ENCODE results near the gene ABCB6.

ABCB6 gene

GRCh38 chr2:219186754-219187456 lies 31.9 kb downstream of the ABCB6 start:
- DNase-seq: no peak

GRCh38 chr2:219184121-219184520 lies 34.6 kb downstream of the ABCB6 start:
- no peak for DNase-seq

- DNase-seq: no peak
Observed at GRCh38 chr2:219183151-219183772, 35.5 kb downstream of the ABCB6 start.

DNA sequence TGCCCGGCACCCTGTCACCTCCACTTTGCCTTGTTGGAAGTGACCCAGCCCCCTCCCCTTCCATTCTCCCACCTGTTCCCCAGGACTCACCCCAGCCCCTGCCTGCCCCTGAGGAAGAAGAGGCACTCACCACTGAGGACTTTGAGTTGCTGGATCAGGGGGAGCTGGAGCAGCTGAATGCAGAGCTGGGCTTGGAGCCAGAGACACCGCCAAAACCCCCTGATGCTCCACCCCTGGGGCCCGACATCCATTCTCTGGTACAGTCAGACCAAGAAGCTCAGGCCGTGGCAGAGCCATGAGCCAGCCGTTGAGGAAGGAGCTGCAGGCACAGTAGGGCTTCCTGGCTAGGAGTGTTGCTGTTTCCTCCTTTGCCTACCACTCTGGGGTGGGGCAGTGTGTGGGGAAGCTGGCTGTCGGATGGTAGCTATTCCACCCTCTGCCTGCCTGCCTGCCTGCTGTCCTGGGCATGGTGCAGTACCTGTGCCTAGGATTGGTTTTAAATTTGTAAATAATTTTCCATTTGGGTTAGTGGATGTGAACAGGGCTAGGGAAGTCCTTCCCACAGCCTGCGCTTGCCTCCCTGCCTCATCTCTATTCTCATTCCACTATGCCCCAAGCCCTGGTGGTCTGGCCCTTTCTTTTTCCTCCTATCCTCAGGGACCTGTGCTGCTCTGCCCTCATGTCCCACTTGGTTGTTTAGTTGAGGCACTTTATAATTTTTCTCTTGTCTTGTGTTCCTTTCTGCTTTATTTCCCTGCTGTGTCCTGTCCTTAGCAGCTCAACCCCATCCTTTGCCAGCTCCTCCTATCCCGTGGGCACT lies 36.2 kb downstream of the ABCB6 start:
- DNase-seq: no peak

DNA sequence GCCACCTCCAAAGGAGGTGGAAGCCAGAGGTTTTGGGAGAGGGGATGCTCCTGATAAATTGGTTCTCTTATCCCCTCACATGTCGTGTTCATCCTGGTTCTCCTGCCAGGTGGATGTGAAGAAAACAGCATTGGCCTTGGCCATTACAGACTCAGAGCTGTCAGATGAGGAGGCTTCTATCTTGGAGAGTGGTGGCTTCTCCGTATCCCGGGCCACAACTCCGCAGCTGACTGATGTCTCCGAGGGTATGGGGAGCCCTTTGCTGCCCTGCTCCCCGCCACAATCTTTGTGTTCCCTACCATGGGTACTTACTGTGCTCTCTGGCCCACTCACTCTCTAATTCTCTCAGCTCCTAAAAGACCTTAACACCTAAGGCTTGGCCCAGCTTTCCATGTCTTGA lies 37.2 kb downstream of the ABCB6 start:
- no peak for DNase-seq

DNA sequence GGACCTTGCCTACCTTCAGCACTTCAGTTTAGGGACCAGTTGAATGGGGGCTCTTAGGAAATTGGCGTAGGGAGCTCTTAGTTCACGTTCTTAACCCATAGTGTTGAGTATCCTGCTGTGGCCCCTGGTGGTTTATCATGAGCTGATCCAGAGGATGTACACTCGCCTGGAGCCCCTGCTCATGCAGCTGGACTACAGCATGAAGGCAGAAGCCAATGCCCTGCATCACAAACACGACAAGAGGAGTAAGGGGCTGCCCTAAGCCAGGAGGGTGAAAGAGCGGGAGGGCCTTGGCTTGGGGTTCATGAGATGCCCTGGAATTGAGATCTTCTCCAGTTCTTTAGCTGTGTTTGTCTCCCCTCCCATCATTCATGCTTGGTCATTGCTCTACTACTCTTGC lies 37.8 kb downstream of the ABCB6 start:
- DNase-seq: no peak

DNA sequence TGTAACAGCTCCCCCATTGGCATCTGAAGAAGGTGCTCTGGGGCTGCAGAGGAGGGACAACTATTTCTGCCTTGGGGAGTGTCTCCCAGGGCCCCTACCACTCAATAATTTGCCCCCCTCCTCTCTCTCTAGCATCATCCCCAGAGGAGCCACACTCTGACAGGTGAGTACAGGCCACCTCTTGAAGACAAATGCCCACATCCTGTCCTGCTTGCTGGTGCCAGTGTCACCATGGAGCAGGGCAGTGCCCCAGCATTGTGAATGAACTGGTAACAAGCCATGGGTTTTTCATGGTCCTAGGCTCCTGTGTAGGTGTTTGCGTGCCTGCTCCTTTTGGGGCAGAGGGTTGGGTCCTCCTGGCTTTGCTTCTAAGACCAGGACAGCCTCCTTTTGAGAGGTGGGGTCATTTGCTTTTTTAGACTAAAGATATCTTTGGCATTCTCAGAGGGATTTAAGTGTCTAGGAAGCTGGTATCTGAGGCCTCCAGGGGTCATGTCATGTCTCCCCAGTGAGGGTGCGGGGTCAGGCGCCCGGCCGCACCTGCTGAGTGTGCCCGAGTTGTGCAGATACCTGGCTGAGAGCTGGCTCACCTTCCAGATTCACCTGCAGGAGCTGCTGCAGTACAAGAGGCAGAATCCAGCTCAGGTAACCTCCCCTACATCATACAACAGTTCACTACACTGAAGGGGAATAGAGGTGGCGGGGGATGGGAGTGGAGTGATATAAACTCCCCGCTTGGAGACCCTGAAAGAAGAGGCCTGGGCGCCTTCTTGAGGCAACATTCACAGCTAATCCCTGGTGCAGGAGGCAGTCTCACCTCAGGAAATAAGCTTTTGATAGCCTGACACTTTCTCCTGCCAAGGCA lies 38.9 kb downstream of the ABCB6 start:
- no peak for DNase-seq

- DNase-seq: peak; percentile 75
Observed at GRCh38 chr2:219178377-219179175, 40.2 kb downstream of the ABCB6 start.

GRCh38 chr2:219177552-219178376 lies 41.0 kb downstream of the ABCB6 start, which contains the start of gene RETREG2:
RETREG2 (plus strand) TSS chr2:219178275; CDS start chr2:219178353, 78 bp downstream.
- peak; percentile 96 for DNase-seq

- DNase-seq: peak; percentile 94
Observed at GRCh38 chr2:219176818-219177551, 41.8 kb downstream of the ABCB6 start, which contains the start of gene CNPPD1. CNPPD1 (minus strand) TSS chr2:219176925; CDS start chr2:219176828, 97 bp downstream.

- DNase-seq: no peak
Observed at GRCh38 chr2:219175928-219176817, 42.6 kb downstream of the ABCB6 start.

DNA sequence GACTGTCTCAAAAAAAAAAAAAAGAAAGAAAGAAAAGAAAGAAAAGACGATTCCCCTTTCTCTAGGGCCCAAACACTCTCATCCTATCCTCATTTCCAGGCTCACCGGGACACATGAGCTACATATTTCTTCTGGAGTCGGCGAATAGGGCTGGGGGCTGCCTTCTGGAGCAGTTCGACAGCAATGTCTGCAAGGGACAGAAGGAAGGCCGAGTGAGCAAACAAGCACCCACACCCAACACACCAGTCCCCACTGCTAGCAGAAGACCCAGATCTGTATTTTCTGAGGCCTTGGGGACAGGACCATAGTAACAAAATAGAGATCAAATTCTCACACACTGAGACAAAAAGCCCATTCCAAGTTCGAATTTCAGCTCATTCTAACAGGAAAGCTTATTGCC lies 43.3 kb downstream of the ABCB6 start:
- no peak for DNase-seq

DNA sequence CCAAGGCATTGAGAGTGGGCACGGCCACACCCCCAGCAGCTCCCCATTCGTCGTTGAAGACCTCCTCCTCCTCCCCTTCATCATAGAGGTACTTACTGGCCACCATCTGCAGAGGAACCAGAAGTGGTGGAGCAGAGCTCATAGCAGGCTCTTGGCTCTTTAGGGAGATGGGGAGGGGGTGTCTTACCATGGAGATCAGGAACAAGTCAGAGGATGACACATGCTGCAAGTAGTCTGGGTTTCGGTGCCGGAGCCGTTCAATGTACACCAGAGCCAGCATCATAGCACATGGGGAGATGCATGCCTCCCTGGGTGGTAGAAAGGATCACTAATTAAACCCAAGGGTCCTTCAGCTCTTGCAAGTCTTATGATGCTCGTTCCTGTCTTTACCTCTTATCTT lies 44.0 kb downstream of the ABCB6 start:
- DNase-seq: no peak

- DNase-seq: no peak
Observed at GRCh38 chr2:219174146-219174545, 44.6 kb downstream of the ABCB6 start.

GRCh38 chr2:219173176-219173575 lies 45.6 kb downstream of the ABCB6 start:
- DNase-seq: no peak

DNA sequence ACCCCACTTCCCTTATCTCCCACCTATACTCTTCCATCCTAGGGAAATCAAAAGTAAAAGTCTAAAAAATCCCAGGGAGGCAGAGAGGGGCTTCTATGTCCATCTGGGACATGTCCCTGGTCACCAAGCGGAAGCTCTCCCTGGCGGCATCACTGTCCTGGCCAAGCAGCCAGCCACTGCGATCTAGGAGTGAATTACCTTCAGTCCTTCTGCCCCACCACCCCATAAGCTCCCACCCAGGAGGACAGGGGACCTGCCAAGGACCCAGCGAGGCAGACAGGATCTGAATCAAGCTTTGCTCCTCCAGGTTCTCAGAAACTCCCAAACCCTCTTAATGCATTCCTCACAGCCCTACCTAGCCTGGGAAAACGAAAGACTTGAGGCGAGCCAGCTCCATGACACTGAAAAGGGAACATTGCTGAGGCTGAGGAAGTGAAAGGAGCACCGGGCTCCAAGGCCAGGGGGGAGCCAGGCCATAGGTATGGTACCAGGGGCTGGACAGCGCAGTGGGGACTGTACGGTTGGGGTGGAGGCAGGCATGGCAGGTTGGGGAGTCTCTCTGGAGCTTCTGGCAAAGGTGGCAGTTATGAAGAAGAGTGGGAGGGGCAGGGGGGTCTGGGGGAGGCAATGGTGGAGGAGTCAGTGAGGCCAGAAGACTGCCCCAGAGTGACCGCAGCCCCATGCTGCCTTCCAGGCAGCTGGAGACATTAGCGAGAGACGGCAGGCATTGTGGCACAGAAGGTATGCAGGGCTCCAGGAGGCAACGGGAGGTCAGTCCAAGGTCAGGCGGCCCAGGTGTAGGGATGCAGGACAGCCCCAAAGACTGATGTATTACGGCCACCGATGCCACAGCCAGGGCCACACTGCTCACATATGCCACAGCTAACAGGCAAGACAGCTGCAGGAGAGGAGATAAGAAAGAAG lies 46.3 kb downstream of the ABCB6 start:
- no peak for DNase-seq

DNA sequence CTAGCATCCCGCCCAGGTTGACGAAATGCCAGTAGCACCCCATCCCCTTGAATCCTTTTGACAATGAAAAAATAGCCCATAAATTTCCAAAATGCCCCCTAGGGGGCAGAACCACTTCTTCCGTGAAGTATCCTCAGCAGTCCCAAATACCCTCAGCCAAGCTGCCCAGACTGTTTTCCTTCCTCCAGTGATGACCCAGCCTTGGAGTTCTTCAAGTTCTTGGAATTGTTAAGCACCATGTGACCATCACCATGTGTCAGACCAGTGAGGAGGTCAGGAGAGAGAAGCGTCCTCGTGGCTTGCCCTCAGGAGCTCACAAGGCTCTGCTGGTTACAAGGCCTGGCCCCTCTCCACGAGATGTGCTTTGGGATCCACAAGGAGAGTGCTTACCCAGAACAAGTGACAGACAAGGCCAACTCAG lies 47.5 kb downstream of the ABCB6 start:
- DNase-seq: peak; percentile 31
